GM06990 (cell line): ENCODE results near the gene PDRG1.

Experiments
- DNase-seq: peaks from one replicate; pipeline ENCODE4 v3.0.0-alpha.2; 2011; ENCODE audit not compliant: insufficient read length; ENCODE audit errors: extremely low read depth
- H3K27me3 ChIP-seq: replicated peaks from 2 replicates; pipeline ENCODE4 v1.6.0; 2011; ENCODE audit warnings: low read length; ENCODE audit not compliant: control insufficient read depth, insufficient read depth
- H3K36me3 ChIP-seq: 2 replicates; pipeline ENCODE4 v1.5.1; 2011; ENCODE audit warnings: low read length; ENCODE audit not compliant: control insufficient read depth, insufficient read depth
- H3K4me3 ChIP-seq: replicated peaks from 2 replicates; pipeline ENCODE4 v1.5.1; 2011; ENCODE audit warnings: low read depth, mild to moderate bottlenecking, control low read depth, low read length
- TF ChIP-seq, protein P1 (sequence below): IDR thresholded peaks from 2 replicates; pipeline ENCODE4 v1.5.1; 2011; ENCODE audit warnings: low read length, control low read depth, mild to moderate bottlenecking, inconsistent platforms; ENCODE audit not compliant: insufficient read depth, poor library complexity, severe bottlenecking

PDRG1 gene

DNA sequence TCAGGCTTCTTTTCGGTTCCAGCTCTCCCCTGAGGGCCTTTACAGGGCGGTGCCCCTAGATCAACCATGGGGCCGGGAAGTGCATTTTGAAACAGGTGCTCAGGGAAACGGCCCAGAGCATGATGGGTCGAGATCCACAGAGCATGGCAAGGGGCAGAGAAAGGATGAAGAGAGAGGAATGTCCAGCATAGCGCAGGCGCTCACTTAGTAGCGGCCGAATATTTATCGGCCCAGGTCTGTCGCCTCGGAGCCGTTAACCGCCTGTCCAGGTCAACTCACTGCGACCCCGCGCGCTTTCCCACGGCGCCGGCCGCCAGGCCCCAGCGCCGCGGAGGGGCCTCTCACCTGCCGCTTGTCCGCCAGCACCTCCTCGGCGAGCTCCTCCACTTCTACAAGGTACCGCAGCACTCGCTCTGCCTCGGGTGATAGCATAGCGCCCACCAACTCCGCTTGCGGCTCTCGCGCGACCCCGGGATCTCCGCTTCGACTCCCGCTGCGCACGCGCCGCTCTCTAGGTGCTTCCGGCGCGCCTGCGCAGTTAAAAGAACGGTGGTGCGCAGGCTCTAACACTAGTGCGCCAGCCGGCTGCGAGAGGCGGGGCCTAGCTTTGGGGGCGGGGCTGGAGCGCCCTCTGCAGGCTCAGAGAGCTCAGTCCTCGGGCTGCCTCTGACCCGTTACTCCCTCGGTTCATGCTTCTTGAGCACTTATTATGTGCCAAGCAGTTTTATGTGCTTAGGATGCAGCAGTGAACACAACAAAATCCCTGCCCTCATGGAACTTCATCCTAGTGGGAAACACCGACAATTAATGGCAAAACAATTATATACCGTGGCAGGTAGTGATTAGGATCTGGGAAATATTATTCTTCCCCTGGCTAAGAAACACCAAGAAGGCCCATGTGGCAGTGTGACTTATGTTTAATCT, at the start of gene PDRG1:
PDRG1 (minus strand) TSS at position 517 of the 924 bp plus-strand sequence; CDS start at position 432, 85 bp downstream.
- Histone ChIP-seq H3K27me3 (no peaks in the 10 kb centered on the region), H3K36me3 (peaks cover 12% of the 10 kb centered on the region), H3K4me3 (peak within 1 kb of the TSS; percentile 74)
- DNase-seq = peak; percentile 95
- TF ChIP-seq, protein P1, sequence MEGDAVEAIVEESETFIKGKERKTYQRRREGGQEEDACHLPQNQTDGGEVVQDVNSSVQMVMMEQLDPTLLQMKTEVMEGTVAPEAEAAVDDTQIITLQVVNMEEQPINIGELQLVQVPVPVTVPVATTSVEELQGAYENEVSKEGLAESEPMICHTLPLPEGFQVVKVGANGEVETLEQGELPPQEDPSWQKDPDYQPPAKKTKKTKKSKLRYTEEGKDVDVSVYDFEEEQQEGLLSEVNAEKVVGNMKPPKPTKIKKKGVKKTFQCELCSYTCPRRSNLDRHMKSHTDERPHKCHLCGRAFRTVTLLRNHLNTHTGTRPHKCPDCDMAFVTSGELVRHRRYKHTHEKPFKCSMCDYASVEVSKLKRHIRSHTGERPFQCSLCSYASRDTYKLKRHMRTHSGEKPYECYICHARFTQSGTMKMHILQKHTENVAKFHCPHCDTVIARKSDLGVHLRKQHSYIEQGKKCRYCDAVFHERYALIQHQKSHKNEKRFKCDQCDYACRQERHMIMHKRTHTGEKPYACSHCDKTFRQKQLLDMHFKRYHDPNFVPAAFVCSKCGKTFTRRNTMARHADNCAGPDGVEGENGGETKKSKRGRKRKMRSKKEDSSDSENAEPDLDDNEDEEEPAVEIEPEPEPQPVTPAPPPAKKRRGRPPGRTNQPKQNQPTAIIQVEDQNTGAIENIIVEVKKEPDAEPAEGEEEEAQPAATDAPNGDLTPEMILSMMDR = peak; percentile 97

- DNase-seq = no peak
- no peak overlapping the region for H3K4me3 ChIP-seq
- no peaks in the 10 kb centered on the region for H3K36me3 ChIP-seq
- H3K27me3 ChIP-seq = peaks cover 3% of the 10 kb centered on the region
- TF ChIP-seq, protein P1 = no peak
Measured at GRCh38 chr20:31998246-31998645, 46.4 kb upstream of the PDRG1 start.

- no peak overlapping the region for H3K4me3 ChIP-seq
- TF ChIP-seq, protein P1 = no peak
- H3K36me3 ChIP-seq = no peaks in the 10 kb centered on the region
- H3K27me3 ChIP-seq = peaks cover 3% of the 10 kb centered on the region
- DNase-seq = no peak
Measured at GRCh38 chr20:31996996-31997395, 45.1 kb upstream of the PDRG1 start.

GRCh38 chr20:31992086-31992485, 40.2 kb upstream of the PDRG1 start:
- H3K27me3 ChIP-seq = peaks cover 3% of the 10 kb centered on the region
- H3K36me3 ChIP-seq = no peaks in the 10 kb centered on the region
- TF ChIP-seq, protein P1 = no peak
- no peak for DNase-seq
- no peak overlapping the region for H3K4me3 ChIP-seq

DNA sequence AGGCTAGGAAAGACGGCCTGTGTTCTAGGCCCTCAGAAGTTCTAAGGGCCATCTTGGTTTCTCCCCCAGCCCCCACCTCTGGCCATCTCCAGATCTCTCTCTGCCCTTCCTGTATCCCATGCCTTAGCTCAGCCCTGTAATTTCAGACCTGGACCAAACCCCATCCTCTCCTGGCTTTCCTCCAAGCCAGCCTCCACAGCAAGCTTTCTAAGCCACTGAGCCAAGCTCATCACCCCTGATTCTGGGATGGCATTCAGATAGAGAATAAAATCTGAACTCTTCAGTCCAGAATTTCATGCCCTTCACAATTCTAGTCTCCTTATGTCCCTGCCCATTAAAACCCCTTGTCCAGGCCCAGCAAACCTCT, 39.5 kb upstream of the PDRG1 start:
- DNase-seq = no peak
- peaks cover 3% of the 10 kb centered on the region for H3K27me3 ChIP-seq
- H3K4me3 ChIP-seq = no peak overlapping the region
- no peaks in the 10 kb centered on the region for H3K36me3 ChIP-seq
- TF ChIP-seq, protein P1 = no peak
